Endothelial cell of umbilical vein (primary cell): Measurements from ENCODE around the gene GTF3C5.

ENCODE experiments used
- CTCF ChIP-seq, 2 donors: IDR thresholded peaks; 1 replicate in 1 of 2; 2 replicates in 1 of 2; pipeline ENCODE4 v1.5.1; 2011; ENCODE audit warnings: low read length in 2 of 2, mild to moderate bottlenecking in 2 of 2, moderate library complexity in 2 of 2, control low read depth in 1 of 2, inconsistent platforms in 1 of 2, low read depth in 1 of 2; ENCODE audit not compliant: insufficient read depth in 1 of 2; ENCODE audit errors: extremely low read depth in 1 of 2
- JUN ChIP-seq: IDR thresholded peaks from 2 replicates; pipeline ENCODE4 v1.6.1; 2011; ENCODE audit warnings: borderline replicate concordance, low read depth; ENCODE audit not compliant: insufficient read length, insufficient read depth
- POLR2A ChIP-seq: IDR thresholded peaks from 2 replicates; pipeline ENCODE4 v1.6.1; 2012; ENCODE audit warnings: low read depth, mild to moderate bottlenecking, control low read depth, low read length

- TF ChIP-seq CTCF (IDR thresholded peaks at IDR 0.05; ENCODE audit: extremely low read depth in 1 of 2, insufficient read depth in 1 of 2, low read depth in 1 of 2, low read length in 2 of 2) (no peak), POLR2A (no peak), JUN (no peak)
Measured at GRCh38 chr9:133027134-133027533, 3.7 kb upstream of the GTF3C5 start.
